Hematopoietic multipotent progenitor cell treated with erythropoietin and hydrocortisone succinate and interleukin-3 and kit ligand, for 17 days (in vitro differentiated cells): ENCODE data around the gene MANBA.
A peak's percentile ranks its signal among the peaks of the same experiment; 100 is the strongest.
"Not testable (repeated sequence)": the region's sequence is repeated elsewhere in the genome, so short reads cannot be mapped to it uniquely, and the experiment has no call there.

Experiments
- DNase-seq: peaks from one replicate; pipeline ENCODE4 v3.0.0-alpha.2; 2015; ENCODE audit warnings: low spot score

The MANBA gene

DNA sequence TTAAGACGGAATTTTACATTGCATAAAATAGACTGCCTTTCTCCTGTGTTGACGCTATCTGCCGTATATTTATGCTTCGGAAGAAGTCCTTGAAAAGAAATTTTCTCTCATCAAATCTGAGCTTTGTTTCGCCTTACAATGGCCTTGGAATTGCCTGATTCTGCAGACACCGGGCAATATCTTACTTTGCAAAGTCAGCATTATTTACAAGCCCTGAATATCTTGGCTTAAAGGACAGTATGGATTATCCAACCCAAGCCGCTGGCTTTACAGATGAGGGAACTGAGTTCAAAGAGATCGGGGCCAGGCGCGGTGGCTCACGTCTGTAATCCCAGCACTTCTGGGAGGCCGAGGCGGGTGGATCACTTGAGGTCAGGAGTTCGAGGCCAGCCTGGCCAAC, 1.1 kb upstream of the MANBA start:
- no peak for DNase-seq

DNA sequence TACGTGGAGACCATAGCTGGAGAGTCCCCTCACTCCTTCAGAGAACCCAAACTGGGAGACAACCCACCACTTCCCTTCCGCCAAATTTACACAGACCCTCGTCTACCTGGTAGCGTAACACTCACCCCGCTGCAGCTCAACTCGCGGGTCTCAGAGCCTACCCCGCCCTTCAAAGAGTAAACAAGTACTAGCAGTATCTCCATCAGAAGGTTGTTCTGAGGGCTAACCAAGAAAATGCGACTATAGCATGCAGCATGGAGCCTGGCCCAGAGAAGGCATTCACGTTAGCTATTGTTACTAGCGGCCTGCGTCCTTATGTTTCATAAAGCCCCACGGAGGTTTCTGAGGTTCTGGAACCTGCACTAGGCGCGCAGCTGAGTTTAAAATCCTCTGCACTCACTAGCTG, 531 bp upstream of the MANBA start:
- no peak for DNase-seq

DNA sequence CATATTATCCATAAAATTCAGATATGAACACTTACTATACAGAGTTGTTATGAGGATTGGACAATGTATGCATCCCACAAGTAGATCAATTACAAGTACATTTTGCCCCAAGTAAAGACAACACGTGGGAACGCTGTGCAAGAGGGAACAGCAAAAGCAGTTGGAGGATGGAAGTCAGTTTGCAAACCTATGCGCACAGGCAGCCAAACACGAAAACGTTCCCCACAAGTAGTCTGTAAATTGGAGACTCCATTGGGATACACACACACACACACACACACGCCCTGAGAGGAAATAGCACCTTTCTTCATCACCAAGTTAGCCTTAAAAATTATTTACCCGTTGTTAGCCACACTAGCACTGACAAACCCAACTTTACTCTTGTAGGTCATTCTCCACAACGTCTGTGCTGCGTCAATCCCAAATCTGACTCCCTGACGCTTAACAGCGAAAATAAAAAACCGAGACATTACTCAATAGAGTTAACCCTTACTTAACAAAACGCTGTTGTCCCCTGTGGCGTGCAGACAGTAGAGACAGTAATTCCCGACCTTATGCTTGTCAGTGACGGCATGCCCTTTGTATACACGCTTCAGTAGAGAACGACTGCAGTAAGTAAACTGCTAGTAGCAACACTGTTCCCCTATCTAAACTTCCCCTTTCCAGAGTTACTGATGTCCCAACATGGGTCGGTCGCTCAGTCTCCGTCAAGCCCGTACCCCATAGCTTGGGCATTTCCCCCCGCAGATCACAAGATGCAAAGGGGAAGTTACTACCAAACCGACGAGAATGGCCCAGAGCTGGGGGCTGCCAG, 730 bp downstream of the MANBA start:
- peak; percentile 19 for DNase-seq

DNA sequence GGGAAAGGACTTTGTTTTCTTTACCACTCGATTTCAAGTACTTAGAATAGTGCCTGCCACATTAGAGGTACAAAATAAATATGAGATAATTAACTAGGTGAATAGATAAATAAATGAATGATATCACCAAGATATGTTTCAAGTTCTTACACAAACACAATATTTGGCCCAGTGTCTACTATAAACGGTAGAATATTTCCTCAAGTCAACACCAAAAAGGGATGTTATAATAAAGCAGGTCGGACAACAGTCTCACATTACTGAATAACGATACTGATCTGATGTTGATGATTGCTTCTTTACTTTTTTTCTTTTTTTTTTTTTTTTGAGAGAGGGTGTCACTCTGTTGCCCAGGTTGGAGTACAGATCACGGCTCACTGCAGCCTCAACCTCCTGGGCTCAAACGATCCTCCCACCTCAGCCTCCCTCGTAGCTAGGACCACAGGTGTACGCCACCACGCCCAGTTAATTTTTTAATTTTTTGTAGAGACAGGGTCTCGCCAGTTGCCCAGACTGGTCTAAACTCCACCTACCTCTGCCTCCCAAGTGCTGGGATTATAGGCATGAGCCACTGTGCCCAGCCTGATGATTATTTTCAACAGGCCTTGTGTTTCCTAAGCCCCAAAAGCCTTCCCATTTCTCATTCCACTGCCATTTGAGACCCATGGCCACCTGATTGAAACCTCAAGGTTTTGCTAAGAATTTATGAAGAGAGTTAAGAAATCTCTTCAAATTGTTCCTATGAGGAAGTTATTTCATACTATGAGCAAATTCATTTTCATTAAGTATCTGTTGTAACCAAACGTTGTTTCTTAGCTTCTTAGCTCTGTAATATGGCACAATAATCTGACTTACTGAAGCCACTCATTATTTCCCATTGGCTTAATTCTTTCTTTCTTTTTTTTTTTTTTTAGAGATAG, 2.3 kb downstream of the MANBA start:
- DNase-seq = no peak

DNA sequence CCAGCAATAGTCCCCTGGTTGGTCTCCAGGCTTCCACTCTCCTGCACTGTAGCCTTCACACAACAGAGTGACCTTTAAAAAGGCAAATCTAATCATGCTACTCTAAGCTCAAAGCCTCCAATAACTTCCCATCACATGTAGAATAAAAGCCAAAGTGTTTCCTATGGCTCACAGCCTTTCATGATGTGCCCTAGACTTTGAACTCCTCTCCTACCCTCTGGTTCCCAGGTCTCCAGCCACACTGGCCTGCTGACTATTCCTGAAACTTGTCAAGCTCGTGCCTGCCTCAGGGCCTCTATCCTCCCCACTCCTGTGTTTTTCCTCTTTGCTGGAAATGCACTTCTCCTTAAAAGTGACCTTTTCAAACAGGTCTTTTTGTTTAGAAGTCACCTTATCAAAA, 3.1 kb downstream of the MANBA start:
- DNase-seq = no peak

DNA sequence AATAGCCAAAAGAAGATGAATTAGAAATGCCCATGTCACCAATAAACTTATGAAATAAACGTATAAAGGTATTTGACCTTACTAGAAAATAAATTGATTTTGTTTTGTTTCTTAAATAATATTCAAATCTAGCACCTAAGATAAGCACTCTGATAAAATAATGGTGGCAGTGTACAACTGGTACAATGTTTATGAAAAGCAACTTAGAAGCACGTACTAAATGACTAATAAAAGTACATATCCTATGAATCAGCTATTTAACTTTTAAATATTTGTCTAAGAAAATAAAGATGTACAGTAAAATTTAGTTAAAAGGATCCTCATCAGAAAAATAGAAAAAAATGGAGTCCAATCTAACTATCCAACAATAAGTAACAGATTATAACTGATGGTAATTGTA, 6.7 kb downstream of the MANBA start:
- no peak for DNase-seq

DNA sequence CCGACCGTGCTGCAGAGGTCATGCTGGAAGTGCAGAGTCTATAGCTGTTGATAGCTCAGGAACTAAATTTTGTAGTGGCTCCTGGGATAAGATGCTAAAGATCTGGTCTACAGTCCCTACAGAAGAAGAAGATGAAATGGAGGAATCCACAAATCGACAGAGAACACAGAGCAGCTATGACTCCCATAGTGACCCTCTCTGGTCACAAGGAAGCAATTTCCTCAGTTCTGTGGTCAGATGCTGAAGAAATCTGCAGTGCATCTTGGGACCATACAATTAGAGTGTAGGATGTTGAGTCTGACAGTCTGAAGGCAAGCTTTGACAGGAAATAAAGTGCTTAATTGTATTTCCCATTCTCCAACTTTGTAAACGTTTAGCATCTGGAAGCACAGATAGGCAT, 8.8 kb downstream of the MANBA start:
- no peak for DNase-seq

DNA sequence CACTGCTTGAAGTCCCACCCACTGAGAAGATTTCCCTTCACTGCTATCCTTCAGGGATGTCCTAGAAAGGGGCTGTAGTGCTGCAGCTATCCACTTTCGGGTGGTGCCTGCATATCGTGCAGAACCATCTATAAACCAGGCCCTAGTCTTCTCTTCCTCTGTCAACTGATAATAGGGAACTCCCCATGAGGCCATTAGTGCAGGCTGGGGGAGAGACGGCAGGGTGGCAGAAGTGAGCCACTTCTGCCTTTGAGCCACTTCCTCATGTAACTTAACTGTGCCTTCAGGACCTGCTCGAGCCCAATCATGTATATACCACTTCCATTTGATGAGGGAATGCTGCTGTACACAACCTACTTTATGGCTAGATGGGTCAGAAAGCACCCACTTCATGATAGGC, 17.4 kb downstream of the MANBA start:
- DNase-seq = not testable (repeated sequence)

DNA sequence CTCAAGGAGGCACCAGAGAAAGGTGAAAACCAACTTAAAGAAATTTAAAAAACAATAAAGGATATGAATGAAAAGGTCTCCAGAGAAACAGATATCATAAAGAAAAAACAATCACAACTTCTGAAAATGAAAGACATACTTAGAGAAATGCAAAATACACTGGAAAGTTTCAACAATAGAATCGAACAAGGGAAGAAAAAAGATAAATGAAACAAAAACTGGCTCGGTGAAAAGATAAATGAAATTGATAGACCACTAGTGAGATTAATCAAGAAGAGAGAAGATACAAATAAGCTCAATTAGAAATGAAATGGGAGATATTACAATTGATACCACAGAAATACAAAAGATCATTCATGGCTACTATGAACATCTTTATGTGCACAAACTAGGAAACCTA, 22.0 kb downstream of the MANBA start:
- DNase-seq = not testable (repeated sequence)

DNA sequence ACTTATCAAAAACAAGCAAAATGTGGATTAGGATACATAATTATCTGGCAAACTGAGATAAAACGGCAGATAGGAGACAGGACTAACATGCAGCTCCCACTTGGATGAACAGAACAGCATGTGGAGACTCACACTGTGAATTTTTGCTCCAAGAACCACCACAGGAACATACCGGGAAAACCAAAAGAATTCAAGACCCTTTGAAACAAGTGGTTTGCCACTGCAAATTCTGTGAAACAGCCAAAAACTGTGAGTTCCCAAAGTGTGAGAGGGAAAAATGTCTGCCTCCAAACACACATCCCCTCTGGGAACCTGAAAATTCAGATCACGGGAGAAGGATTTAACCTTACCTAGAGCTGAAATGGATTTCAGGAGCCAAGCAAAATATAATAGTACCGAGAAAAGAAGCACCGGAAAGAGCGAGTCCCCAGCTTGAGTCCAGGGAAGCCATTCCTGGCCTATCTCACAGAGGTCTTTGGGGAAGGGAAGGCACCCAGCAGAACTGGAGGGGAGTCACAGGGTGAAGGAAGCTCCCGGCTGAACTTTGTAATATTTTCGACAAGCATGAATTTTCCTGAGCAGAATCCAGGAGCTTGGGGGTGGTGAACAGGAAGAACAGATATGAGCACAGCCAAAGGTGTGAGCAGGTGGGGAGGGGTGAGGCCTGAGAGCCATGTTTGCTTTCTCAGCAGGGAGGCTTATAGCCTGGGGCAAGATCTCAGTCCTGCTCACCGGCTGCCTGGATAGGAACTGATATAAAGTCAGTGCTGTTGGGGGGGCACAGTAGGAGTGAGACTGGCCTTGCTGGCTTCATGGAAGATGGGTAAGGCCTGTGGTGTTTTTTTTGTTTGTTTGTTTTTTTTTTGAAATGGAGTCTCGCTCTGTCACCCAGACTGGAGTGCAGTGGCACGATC, 23.9 kb downstream of the MANBA start:
- DNase-seq = no peak

DNA sequence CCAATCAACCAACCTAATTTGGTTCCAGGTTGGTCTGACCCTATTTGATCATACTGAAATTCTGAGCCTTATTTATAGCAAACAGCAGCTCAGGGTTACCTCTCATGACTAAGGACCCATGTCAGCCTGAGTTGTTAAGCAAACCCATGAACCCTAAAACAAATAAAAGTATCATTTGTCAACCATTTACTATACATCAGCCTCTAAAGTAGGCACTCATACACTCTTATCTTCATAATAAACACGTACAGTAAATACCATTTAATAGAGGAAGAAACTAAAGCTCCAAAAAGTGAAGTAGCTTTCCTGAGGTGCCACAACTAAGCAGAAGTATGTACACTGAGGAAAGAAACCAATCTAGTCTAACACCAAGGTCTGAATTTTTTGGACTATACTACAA, 25.2 kb downstream of the MANBA start:
- no peak for DNase-seq

DNA sequence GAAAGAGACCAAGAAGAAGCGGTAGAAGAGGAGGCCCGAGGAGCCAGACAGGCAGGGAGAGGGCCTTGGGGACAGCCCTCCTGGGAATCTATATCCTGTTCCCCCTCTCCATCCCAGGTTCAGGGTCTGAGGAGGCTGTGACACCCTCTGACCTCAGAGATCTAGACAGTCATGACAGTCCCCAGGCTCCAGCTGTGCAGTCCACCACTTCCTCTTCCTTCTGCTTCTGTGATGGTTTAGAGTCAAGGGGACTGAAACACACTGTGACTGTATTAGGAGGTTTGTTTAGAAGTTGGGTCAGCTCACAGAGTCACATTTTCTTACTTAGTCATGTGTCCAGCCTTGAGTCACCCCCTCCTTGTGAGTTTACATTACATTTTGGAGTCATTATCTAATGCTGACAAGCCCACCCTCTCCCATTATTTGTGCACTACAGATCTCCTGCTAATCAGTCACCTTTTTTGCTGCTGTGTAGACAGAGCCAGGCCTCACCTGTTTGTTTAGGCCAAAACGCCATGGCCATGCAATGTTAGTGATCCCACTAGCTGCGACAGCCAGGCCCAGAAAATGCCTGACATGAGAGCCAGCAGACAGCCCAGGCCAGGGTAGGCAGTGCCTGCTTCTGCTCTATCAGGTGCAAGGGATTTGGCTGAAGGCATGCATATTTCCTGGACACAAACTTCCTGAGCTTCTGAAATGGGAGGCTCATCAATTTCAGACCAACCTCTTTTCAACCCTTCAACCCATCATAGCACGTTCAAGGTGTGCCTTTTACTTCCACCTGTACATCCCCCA, 26.0 kb downstream of the MANBA start:
- DNase-seq = no peak

DNA sequence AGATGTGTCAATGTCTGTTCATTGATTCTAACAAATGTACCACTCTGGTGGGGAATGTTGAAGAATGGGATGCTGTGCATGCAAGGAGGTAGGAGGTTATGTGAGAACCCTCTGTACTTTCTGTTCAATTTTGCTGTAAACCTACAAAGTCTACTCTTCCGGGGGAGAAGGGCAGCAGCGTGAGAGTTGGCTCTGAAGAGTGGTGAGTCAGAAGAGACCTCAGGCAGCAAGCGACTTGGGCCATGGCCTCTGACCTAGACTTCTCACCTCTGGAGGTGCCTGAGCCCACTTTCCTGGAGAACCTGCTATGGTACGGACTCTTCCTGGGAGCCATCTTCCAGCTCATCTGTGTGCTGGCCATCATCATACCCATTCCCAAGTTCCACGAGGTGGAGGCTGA, 26.7 kb downstream of the MANBA start:
- DNase-seq = no peak

DNA sequence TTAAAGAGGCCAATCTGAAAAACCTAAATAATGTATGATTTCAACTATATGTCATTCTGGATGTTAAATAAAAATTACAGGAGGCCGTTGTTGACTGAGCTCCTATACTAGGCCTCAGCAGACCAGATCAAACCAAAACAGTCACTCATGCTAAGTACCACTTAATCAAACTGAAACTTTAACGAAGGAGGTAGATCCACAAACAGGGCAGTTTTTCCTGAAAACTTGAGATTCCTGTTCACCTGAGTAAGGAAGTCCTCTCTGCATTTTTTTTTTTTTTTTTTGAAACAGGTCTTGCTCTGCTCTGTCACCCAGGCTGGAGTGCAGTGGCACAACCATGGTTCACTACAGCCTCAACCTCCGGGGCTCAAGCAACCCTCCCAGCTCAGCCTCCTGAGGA, 27.7 kb downstream of the MANBA start:
- DNase-seq = no peak

DNA sequence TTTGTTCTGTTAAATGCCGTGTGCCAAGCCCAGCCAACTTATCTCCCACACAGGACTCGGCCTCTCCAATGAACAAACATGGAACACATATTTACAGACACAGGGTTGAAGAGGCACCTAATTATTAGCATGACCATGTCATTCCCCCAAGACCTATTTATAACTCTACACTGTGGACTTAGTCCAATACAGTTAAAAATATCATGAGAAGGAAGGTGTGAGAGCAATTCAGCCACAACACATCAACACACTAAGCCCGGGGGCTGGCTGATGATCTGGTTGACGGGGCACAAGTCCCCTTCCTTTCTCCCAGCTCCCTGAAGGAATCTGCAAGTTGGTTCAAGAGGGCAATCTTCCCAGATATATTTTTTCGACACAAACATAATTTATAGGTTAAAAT, 28.1 kb downstream of the MANBA start:
- DNase-seq = no peak

DNA sequence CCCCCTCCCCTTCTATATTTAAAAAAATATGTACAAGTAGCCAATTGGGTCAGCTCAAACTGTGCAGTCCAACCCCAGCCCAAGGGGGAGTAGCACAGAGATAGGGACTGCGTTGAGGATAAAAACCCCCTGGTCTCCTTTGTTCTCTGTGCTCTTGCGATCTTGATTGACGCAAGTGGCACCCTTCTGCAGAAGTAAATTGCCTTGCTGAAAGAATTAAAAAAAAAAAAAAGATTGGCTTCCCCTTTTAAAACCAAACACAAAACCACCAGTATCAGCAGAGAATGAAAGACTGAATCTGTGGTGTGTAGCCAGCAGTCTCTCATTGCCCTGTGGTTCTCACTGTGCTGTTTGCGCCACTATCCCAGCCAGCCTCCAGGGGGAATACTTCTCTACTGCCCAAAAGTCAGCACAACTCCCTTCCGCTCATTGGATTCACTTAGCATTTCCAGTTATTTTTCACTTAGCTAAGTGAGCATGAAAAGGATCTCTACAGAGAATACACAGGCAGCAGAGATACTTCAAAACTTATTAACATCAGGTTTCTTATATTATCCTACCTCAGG, 29.7 kb downstream of the MANBA start:
- peak; percentile 26 for DNase-seq

DNA sequence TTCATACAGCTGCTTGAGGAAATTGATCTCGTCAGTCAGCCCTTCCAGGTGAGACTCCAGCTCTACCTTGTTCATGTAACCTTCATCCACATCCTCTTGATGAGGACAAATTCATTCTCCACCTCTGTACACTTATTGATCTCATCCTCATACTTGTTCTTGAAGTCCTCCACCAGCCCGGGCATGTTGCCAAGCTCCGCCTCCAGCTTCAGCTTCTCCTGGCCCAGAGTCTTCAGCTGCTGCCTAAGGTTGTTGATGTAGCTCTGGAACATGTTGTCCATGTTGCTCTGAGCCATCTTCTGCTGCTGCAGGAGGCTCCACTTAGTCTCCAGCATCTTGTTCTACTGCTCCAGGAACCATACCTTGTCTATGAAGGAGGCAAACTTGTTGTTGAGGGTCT, 31.3 kb downstream of the MANBA start:
- DNase-seq = peak; percentile 40

DNA sequence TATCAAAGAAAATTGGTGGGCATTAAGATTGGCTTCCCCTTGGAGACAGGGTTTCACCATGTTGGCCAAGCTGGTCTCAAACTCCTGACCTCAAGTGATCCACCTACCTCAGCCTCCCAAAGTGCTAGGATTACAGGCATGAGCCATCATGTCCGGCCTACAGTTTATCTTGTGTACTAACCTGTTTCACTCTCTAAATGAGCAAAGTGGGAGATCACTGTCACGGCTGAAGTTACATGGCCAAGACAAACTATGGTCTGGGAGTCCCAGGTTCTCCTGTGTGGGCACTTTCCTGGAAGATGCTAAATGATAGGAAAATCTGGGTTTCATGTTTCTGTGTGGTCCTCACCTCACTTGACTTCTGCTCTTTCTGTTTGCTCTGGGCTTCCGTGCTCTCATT, 33.8 kb downstream of the MANBA start:
- not testable (repeated sequence) for DNase-seq

DNA sequence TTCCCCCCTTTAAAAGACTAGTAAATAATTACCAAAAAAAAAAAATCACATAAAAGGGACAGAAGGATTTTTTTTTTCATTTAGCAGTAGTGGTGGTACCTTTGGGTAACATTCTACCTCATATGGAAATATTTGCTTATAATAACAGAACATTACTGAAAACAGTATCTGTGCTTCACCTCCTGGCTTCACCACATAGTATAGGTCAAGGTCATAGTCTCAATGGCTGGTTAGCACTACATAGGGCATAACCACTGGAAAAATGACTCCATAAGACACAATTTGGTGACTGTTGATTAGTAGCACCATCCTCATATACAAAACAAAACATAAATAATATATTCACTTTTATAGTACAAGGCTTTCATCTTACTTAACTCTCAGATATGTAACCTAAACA, 34.7 kb downstream of the MANBA start:
- DNase-seq = no peak

DNA sequence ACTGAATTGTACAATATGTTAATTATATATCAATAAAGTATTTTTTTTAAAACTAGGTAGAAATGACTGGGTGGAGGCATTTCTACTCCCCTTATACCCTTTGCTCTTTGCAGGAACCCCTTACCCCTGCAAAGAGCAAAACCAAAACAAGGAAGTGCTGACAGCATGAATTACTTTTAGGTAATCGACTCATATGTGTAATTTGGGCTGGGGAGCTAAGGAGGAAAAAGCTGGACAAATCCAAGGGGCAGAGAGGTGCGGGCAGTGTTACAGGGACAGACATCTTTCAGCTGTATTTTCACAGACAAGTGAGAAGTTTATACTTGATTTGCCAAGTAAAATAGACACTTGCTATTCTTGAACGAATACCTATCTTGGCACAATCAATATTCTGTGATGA, 35.5 kb downstream of the MANBA start:
- no peak for DNase-seq

DNA sequence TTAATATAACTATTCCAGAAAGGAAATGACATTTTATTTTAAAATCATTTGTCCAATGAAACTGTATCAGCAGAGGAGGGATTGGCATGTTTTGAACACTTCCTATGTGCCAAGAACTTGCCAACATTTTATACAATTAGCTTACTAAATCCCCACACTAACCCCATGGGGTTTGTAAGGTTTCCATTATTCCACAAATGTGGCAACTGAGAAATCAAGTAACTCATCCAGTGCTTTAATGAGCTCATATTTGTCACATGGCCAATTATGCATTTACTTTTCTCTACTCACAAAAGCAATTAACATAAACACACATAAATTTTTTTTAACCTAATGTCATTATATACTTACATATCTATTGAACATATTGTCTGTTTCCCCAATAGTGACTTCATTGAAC, 37.3 kb downstream of the MANBA start:
- DNase-seq = no peak
